ENCODE measurements around the gene ANKRD65.

Gene ANKRD65

DNA sequence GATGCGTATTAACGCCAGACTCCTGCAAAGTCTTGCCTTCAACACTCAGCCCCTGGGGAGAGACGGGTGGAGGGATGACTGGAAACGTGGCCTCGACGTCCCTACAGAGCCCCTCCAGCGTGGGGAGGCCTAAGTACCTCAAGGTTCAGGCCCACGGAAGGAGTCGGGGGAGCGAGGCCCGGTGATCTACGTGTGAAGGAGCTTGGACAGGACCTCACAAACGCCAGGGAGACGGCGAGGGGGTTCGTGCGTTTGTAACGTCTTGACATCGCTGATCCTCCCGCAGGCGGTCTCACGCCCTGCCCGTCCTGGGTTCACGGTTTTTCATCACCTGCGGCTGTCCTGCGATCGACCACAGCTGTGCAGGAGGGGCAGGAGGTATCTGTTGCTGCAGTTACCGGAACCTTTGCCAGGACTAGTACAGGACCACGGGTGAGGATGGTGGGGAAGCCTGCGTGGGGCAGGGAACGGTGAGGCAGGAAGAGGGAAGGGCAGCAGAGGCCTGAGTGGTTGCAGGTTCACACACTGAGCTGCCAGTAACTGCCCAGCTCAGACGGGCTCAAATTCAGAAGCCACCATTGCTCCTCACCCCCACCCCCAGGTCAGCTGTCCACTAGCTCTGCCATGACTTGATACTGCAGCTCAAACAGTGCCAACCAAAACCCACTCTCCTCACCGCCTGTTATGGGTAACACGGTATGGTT lies 21.1 kb downstream of the ANKRD65 start:
- no peaks in the 10 kb centered on the region for H3K27me3 ChIP-seq (ENCODE audit: control insufficient read depth in 1 of 2, insufficient read depth in 1 of 2, low read length in 2 of 2)
- peak overlapping the region in 1 of 2 experiments; percentile 86 for H3K23ac ChIP-seq (ENCODE audit: low read length in 2 of 2)

DNA sequence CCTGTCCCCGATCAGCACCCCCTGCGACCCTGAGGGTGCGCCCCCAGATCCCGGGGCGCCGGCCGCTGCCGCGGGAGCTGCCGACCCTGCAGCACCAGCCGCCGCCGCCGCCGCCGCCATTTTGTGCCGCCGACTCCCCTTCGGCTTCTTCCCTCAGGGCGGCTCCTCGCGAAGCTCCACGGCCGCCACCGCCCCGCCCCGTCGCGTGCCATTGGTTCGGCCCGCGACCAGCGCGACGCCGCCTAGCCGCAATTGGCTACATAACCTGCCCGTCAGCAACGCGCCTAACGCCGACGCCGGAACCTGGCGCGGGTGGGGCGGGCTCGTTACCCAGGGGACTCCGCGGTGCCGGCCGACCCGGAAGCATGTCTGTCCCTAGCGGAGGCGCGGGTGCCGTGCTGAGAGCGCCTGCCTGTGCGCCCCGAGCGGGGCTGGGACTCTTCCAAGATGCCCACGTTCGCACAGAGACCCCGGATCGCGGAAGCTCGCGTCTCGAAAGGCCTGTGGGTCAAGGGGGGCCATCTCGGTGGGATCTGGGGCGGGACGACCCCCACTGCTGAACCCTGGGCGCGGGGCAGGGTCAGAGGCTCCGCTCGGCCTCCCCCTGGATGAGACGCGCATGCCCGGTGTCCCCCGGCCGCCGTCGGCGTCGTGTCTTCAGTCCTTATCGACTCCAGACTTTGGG lies 21.7 kb downstream of the ANKRD65 start, which contains the start of gene CCNL2:
Gene CCNL2 (minus strand): TSS at position 149 of the 685 bp plus-strand sequence. CDS start 29 bp downstream, at position 120.
- Histone ChIP-seq H2BK120ac (ENCODE audit: low read depth, low read length) (peak within 1 kb of the TSS; percentile 93), H2AK5ac (ENCODE audit: low read length, severe bottlenecking) (peak within 1 kb of the TSS; percentile 53), H2BK5ac (ENCODE audit: low read depth, low read length, poor library complexity, severe bottlenecking) (peak within 1 kb of the TSS; percentile 76), H3K9ac (ENCODE audit: low read length) (peak within 1 kb of the TSS; percentile 98), H4K8ac (ENCODE audit: low read length) (peak within 1 kb of the TSS; percentile 97), H2BK12ac (ENCODE audit: low read length in 2 of 2) (peak within 1 kb of the TSS in 1 of 2 experiments; percentile 60), H3K27ac (ENCODE audit: low read length, poor library complexity, severe bottlenecking) (peak within 1 kb of the TSS; percentile 83), H3K4me3 (ENCODE audit: insufficient read depth in 1 of 2, low read depth in 1 of 2, low read length in 2 of 2) (peak within 1 kb of the TSS; percentile 98 to 99), H2BK15ac (ENCODE audit: low read depth, poor library complexity, severe bottlenecking) (peak within 1 kb of the TSS; percentile 60), H3K18ac (ENCODE audit: low read depth in 1 of 2, low read length in 2 of 2) (peak within 1 kb of the TSS; percentile 98), H3K27me3 (ENCODE audit: control insufficient read depth in 1 of 2, insufficient read depth in 1 of 2, low read length in 2 of 2) (no peaks in the 10 kb centered on the region), H4K91ac (ENCODE audit: low read length) (peak within 1 kb of the TSS; percentile 95), H3K79me1 (replicated peaks; ENCODE audit: low read length, poor library complexity, severe bottlenecking) (no peaks in the 10 kb centered on the region), H3K4me2 (ENCODE audit: low read length, poor library complexity, severe bottlenecking) (peak within 1 kb of the TSS; percentile 91), H3K23ac (ENCODE audit: low read length in 2 of 2) (peak within 1 kb of the TSS in 1 of 2 experiments; percentile 89), H3K4me1 (ENCODE audit: control insufficient read depth, insufficient read depth, low read depth, low read length) (peaks cover 35% of the 10 kb centered on the region), H3K36me3 (ENCODE audit: control insufficient read depth in 1 of 2, insufficient read depth in 2 of 2, low read depth in 1 of 2, low read length in 2 of 2) (peaks cover 62 to 65% of the 10 kb centered on the region in 2 experiments), H3K14ac (ENCODE audit: low read length in 2 of 2) (peak within 1 kb of the TSS in 1 of 2 experiments; percentile 98), H3K4ac (ENCODE audit: low read depth in 1 of 2, low read length in 2 of 2) (peak within 1 kb of the TSS; percentile 97 to 99), H3K9me3 (ENCODE audit: control insufficient read depth, low read length) (no peaks in the 10 kb centered on the region), H2AFZ (ENCODE audit: low read depth, low read length) (peak within 1 kb of the TSS; percentile 36)
- WGBS, result under 1% methylated on average over 66 of the region's 86 CpGs
- DNase-seq, result peak; percentile 98

More for the DNA sequence above, 21.1 kb downstream of the ANKRD65 start:
- peak overlapping the region; percentile 91 for H3K4me2 ChIP-seq (ENCODE audit: low read length, poor library complexity, severe bottlenecking)
- H3K9me3 ChIP-seq (ENCODE audit: control insufficient read depth, low read length), result no peaks in the 10 kb centered on the region
- H3K14ac ChIP-seq (ENCODE audit: low read length in 2 of 2), result peak overlapping the region in 1 of 2 experiments; percentile 98
- H3K4me1 ChIP-seq (ENCODE audit: control insufficient read depth, insufficient read depth, low read depth, low read length), result peaks cover 35% of the 10 kb centered on the region
- H3K18ac ChIP-seq (ENCODE audit: low read depth in 1 of 2, low read length in 2 of 2), result peak overlapping the region; percentile 88 to 98
- H3K4me3 ChIP-seq (ENCODE audit: insufficient read depth in 1 of 2, low read depth in 1 of 2, low read length in 2 of 2), result peak overlapping the region; percentile 95 to 99
- peak overlapping the region; percentile 95 for H4K8ac ChIP-seq (ENCODE audit: low read length)
- DNase-seq, result peak; percentile 40
- peak overlapping the region; percentile 36 for H2AFZ ChIP-seq (ENCODE audit: low read depth, low read length)
- peak overlapping the region; percentile 76 for H2BK5ac ChIP-seq (ENCODE audit: low read depth, low read length, poor library complexity, severe bottlenecking)
- no peak overlapping the region for H2BK15ac ChIP-seq (ENCODE audit: low read depth, poor library complexity, severe bottlenecking)
- H3K27ac ChIP-seq (ENCODE audit: low read length, poor library complexity, severe bottlenecking), result peak overlapping the region; percentile 83
- H2BK12ac ChIP-seq (ENCODE audit: low read length in 2 of 2), result peak overlapping the region in 1 of 2 experiments; percentile 51
- H2AK5ac ChIP-seq (ENCODE audit: low read length, severe bottlenecking), result peak overlapping the region; percentile 29
- H3K36me3 ChIP-seq (ENCODE audit: control insufficient read depth in 1 of 2, insufficient read depth in 2 of 2, low read depth in 1 of 2, low read length in 2 of 2), result peaks cover 63 to 66% of the 10 kb centered on the region in 2 experiments
- H3K79me1 ChIP-seq (replicated peaks; ENCODE audit: low read length, poor library complexity, severe bottlenecking), result no peaks in the 10 kb centered on the region
- WGBS, result 8% methylated on average over 34 of the region's 34 CpGs
- H2BK120ac ChIP-seq (ENCODE audit: low read depth, low read length), result no peak overlapping the region
- peak overlapping the region; percentile 95 for H4K91ac ChIP-seq (ENCODE audit: low read length)
- peak overlapping the region; percentile 83 to 98 for H3K4ac ChIP-seq (ENCODE audit: low read depth in 1 of 2, low read length in 2 of 2)
- H3K9ac ChIP-seq (ENCODE audit: low read length), result peak overlapping the region; percentile 98

DNA sequence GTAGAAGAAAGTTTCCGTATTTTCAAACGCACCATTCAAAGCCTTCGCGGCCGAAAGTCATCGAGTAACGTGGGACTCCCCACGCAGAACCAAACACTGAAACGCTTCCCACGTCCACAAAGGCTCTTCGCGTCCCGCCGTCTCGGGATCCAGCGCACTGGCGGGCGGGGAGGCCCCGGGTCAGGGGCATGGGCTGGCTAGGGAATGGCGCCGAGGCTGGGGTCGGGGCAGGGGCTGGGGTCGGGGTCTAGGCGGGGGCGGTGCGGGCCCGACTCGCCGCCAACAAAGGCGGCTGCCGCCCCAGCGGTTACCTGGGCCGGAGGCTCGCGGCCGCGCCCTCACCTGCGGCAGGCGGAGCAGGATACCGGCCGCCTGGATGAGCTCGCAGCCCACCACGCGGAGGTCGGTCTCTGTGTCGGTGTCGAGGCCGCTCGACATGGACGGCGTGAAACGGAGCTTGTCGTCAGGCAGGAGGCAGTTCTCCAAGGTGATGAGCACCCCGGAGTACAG lies 22.3 kb downstream of the ANKRD65 start:
- Histone ChIP-seq H3K18ac (ENCODE audit: low read depth in 1 of 2, low read length in 2 of 2) (peak overlapping the region; percentile 94 to 98), H3K27me3 (ENCODE audit: control insufficient read depth in 1 of 2, insufficient read depth in 1 of 2, low read length in 2 of 2) (no peaks in the 10 kb centered on the region), H3K9me3 (ENCODE audit: control insufficient read depth, low read length) (no peaks in the 10 kb centered on the region), H3K4me3 (ENCODE audit: insufficient read depth in 1 of 2, low read depth in 1 of 2, low read length in 2 of 2) (peak overlapping the region; percentile 89 to 98), H3K4me1 (ENCODE audit: control insufficient read depth, insufficient read depth, low read depth, low read length) (peaks cover 34% of the 10 kb centered on the region), H4K91ac (ENCODE audit: low read length) (peak overlapping the region; percentile 94), H3K36me3 (ENCODE audit: control insufficient read depth in 1 of 2, insufficient read depth in 2 of 2, low read depth in 1 of 2, low read length in 2 of 2) (peaks cover 64 to 68% of the 10 kb centered on the region in 2 experiments), H2BK5ac (ENCODE audit: low read depth, low read length, poor library complexity, severe bottlenecking) (no peak overlapping the region), H3K9ac (ENCODE audit: low read length) (peak overlapping the region; percentile 95), H2AK5ac (ENCODE audit: low read length, severe bottlenecking) (peak overlapping the region; percentile 53), H3K14ac (ENCODE audit: low read length in 2 of 2) (peak overlapping the region in 1 of 2 experiments; percentile 98), H2BK12ac (ENCODE audit: low read length in 2 of 2) (peak overlapping the region in 1 of 2 experiments; percentile 60), H4K8ac (ENCODE audit: low read length) (peak overlapping the region; percentile 97), H3K4ac (ENCODE audit: low read depth in 1 of 2, low read length in 2 of 2) (peak overlapping the region; percentile 97 to 99), H3K4me2 (ENCODE audit: low read length, poor library complexity, severe bottlenecking) (peak overlapping the region; percentile 87), H2BK15ac (ENCODE audit: low read depth, poor library complexity, severe bottlenecking) (peak overlapping the region; percentile 60), H3K79me1 (replicated peaks; ENCODE audit: low read length, poor library complexity, severe bottlenecking) (peaks cover 1% of the 10 kb centered on the region), H3K23ac (ENCODE audit: low read length in 2 of 2) (peak overlapping the region in 1 of 2 experiments; percentile 34), H2AFZ (ENCODE audit: low read depth, low read length) (no peak overlapping the region), H3K27ac (ENCODE audit: low read length, poor library complexity, severe bottlenecking) (peak overlapping the region; percentile 41), H2BK120ac (ENCODE audit: low read depth, low read length) (peak overlapping the region; percentile 93)
- DNase-seq, result no peak
- 2% methylated on average over 33 of the region's 54 CpGs for WGBS

Measured in mesenchymal stem cell (in vitro differentiated cells and primary cell).